HG02571 (cell line): Measurements from ENCODE around the gene C6orf120.

Experiments used
- ATAC-seq: cut with Tn5 transposase; IDR thresholded peaks from one replicate; pipeline ENCODE4 v1.9.1; 2021; ENCODE audit warnings: mild to moderate bottlenecking, moderate library complexity; ENCODE audit not compliant: unreplicated experiment

The C6orf120 gene

DNA sequence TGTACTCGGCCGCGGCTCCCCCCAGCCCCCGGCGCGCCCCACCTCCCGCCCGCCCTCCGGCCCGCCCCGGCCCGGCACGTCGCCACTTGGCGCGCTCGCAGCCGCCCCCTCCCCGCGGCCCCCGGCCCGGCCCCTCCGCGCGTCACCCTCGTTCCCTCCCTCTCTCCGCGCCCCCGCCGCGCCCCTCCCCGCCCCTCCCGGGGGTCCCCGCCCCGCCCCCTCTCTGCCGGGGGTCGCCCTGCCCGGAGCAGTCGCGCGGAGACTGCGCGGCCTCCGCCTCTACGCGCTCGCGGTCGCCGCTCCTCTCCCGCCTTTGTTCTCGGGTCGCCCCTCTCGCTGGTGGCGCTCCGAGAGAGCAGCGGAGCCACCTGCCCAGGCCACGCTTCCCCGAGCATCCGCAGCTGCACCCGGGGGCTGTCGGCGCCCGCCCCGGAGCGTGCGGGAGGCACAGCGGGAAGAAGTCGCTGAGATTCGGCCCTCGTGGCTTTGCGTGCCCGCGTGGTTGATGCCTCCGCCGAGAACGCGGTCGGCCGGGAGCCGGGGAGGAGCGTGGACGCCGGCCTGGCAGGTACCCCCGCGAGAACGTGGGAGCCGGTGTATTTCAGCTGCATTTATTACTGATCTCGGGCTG lies 22.7 kb downstream of the C6orf120 start, which contains the start of gene PHF10:
Gene PHF10, minus strand, starts transcription at position 7 of the 631 bp plus-strand sequence. CDS start 569 bp downstream, outside the sequence.
- peak; percentile 43 for ATAC-seq

DNA sequence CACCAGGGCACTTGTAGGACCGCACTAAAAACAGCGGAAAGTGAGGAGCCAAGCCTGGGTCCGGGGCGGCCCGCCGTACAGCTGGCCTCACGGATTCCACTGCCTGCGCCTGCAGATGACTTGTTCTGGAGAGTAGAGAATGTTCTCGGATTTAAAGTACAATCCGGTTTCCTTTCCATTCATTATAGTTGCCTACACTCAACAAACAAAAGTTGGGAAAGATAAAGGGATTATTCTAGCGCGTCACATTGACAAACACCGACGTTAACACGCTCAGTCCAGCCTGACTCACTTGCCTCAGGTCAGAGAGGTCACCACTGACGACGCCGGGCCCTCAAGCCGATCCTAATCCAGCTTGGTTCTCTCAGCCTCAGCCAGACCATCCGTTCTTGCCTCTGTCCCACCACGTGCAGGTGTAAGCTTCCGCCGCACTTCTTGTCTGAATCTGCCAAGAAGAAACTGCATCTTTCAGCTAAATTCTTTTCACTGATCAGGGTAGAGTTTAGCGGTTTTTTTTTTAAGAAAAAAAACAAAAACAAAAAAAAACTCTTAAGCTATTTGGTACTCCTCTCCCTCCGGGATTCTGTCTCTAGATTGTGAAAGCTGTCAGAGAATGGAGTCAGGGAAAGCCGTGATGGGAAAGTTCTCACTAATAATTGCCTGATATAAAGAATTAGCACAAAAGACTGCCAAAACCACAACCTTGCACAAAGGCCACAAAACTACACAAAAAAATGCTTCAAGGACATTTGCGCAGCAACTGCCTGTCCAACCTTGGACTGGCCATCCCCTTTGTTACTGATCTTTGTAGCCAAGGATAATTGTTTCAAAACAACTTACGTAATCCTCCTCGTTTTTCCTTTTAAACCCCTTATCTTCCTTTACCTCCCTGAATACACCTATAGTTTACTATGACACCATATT lies 23.5 kb downstream of the C6orf120 start:
- ATAC-seq: peak; percentile 9

DNA sequence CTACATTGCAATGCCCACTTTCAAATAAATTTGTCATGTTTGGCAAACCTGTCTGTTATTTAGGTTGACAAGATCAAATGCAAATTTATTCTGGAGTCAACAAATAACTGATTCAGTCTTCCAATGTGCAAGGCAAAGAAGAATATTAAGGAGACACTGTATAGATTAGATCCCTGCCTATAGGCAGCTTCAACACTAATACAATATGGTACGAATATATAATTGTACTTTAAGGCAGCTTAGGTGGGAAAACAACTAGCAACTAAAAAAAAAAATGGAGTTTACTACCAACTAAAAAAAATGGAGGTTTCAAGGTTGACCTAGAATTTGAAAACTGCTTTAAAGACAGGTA lies 24.1 kb downstream of the C6orf120 start:
- ATAC-seq: no peak

- no peak for ATAC-seq
Measured at GRCh38 chr6:169726963-169727362, 25.0 kb downstream of the C6orf120 start.

DNA sequence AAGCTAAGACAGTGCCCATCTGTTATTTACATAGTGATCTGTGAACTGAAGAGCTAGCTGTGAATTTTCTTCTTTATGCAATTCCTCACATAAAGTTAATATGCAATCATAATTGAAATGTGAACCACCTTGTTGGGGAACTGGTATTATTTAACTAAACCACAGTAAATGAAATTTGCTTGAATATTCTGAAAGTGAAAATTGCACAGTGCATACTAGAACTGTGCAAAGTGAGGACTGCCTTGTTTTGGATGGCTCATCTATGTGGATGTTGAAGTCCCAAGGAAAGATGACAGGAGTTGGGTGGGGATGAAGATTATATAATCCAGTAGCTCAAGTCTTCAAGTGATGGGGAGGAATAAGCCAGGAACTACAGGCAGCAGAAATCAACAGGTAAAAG lies 28.0 kb downstream of the C6orf120 start:
- ATAC-seq: no peak

- ATAC-seq: no peak
Measured at GRCh38 chr6:169738204-169738975, 36.5 kb downstream of the C6orf120 start.

GRCh38 chr6:169738976-169739529 lies 37.1 kb downstream of the C6orf120 start:
- no peak for ATAC-seq

GRCh38 chr6:169741344-169741743 lies 39.4 kb downstream of the C6orf120 start:
- ATAC-seq: no peak

DNA sequence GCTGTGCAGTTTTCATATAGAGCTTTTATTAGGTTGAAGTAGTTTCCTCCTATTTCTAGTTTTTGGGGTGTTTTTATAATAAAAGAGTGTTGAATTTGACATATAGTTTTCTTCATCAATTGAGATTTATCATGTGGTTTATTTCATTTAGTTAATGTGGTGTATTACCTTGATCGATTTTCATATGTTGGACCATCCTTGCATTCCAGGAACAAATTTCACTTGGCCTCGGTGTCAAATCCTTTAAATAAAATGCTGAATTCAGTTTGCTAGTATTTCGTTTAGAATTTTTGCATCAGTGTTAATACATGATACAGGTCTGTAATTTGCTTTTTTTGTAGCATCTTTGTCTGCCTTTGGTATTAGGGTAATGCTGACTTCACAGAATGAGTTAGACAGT lies 43.5 kb downstream of the C6orf120 start:
- no peak for ATAC-seq

DNA sequence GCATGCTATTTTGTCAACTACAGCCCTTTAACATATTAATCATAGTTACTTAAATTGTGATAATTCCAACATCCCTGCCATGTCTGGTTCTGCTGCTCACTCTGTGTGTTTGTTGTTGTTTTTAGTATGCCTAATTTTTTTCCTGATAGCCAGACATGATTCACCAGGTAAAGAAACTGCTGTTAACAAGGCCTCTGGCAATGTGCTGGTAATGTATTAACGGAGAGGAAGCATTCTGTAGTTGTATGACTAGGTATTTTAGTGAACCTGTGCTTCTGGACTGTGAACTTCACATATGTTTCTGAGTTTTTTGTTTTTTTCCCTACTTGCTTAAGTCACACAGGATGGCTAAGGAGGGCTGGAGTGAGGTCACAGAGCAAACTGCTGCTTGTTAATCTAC lies 44.6 kb downstream of the C6orf120 start:
- no peak for ATAC-seq

DNA sequence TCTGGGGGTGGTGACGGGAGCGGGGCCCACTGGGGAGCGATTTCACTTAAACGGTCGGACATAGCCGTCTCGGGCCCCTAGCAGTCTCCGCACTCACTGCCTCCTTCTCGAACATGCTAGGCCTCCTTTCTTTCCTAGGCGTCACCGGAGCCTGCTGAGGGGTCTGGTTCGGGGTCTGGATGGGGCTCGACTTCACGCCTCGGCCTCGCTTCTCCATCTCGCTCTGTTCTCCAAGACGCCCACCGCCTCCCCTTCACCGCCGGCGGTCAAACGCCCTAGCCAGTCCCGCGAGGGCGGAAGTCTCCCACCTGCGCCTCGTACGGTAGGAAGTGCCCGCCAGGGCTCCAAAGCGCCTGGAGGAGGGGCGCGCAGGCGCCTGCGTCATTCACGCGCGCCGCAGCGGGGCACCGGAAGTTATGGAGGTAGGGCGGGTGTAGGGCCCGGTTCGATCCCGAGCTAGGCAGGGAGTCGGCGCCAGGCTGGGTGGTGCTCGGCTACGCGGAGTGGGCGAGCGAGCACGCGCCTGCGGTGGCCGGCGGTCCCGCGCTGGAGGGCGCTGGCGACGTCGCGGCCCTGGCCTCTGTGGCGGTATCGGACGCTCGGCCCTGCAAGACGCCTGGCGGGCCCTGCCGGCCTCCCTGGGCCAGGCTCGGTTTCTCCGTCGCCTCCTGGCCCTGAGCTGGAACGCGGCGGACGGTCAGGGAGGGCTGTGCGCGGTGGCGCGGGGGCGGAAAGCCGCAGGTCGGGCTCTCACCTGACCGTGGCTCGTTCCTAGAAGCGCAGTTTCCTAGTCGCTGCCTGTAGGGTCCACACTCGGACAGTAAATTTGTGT lies 49.5 kb downstream of the C6orf120 start, which contains the start of the genes DYNLT2 and ERMARD:
Gene DYNLT2, minus strand, starts transcription at position 331 of the 832 bp plus-strand sequence. Its CDS starts 114 bp downstream, at position 217.
Gene ERMARD, plus strand, starts transcription at position 381 of the 832 bp plus-strand sequence. Its CDS starts 36 bp downstream, at position 417.
- peak; percentile 95 for ATAC-seq

GRCh38 chr6:169752074-169752623 lies 50.2 kb downstream of the C6orf120 start:
- no peak for ATAC-seq
